Measurements from ENCODE around the gene CELF4. TPM values are rescaled to one million over a fixed set of nuclear protein-coding genes. Genes with fewer than 3 reads are reported as not detected.

CELF4 gene
- total and polyA plus RNA-seq, 10 of the 15 experiments (the other 5 are each of a cell fraction or from before 2014, with no cell fraction given) = 0.03 to 0.32 TPM; not detected in 8

DNA sequence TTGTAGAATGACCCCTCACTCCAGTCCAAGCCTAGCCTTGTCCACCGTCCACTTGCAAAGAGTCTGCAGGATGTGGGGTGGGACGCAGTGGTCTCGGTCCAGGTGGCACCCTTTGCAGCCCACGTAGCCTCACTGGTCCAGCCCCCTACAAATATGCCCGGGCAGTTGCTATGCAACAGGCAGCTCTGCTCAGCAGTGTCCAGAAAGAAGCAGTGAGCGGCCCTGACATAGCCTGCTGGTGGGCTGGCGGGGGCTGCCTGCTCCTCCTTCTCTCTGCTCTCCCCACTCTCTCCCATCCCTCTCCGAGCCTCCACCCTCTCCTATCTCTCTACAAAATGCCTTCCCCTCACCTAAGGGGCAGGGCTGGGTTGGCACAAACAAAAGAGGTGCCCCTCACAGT lies 233.4 kb downstream of the CELF4 start:
- no TSS peak for BruUV-seq (replicated peaks)
- H3K36me3 ChIP-seq (ENCODE audit: control insufficient read depth in 2 of 2, insufficient read depth in 2 of 2, low read length in 1 of 2) = no peaks in the 10 kb centered on the region
- TF ChIP-seq, protein P1, sequence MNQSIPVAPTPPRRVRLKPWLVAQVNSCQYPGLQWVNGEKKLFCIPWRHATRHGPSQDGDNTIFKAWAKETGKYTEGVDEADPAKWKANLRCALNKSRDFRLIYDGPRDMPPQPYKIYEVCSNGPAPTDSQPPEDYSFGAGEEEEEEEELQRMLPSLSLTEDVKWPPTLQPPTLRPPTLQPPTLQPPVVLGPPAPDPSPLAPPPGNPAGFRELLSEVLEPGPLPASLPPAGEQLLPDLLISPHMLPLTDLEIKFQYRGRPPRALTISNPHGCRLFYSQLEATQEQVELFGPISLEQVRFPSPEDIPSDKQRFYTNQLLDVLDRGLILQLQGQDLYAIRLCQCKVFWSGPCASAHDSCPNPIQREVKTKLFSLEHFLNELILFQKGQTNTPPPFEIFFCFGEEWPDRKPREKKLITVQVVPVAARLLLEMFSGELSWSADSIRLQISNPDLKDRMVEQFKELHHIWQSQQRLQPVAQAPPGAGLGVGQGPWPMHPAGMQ (IDR thresholded peaks at IDR 0.05; ENCODE audit: borderline replicate concordance) = no peak
- TF ChIP-seq, protein P2, sequence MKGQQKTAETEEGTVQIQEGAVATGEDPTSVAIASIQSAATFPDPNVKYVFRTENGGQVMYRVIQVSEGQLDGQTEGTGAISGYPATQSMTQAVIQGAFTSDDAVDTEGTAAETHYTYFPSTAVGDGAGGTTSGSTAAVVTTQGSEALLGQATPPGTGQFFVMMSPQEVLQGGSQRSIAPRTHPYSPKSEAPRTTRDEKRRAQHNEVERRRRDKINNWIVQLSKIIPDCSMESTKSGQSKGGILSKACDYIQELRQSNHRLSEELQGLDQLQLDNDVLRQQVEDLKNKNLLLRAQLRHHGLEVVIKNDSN (IDR thresholded peaks at IDR 0.05; ENCODE audit: borderline replicate concordance, extremely low read length, insufficient read depth, low read depth, low read length) = no peak
- TF ChIP-seq SREBF2 (IDR thresholded peaks at IDR 0.05; ENCODE audit: low read length) = no peak
- TF ChIP-seq ZBED1 (IDR thresholded peaks at IDR 0.05; ENCODE audit: borderline replicate concordance) = no peak
- no peak for TF ChIP-seq SP1 (IDR thresholded peaks at IDR 0.05; ENCODE audit: low read depth, low read length)
- TF ChIP-seq NRF1 (conservative IDR thresholded peaks at IDR 0.05; ENCODE audit: low read depth, low read length) = no peak
- TF ChIP-seq, protein P3, sequence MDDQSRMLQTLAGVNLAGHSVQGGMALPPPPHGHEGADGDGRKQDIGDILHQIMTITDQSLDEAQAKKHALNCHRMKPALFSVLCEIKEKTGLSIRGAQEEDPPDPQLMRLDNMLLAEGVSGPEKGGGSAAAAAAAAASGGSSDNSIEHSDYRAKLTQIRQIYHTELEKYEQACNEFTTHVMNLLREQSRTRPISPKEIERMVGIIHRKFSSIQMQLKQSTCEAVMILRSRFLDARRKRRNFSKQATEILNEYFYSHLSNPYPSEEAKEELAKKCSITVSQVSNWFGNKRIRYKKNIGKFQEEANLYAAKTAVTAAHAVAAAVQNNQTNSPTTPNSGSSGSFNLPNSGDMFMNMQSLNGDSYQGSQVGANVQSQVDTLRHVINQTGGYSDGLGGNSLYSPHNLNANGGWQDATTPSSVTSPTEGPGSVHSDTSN (IDR thresholded peaks at IDR 0.05; ENCODE audit: insufficient replicate concordance, low read depth, low read length) = no peak
- no peak for TF ChIP-seq CBFB (IDR thresholded peaks at IDR 0.05; ENCODE audit: low read depth)
- TF ChIP-seq SUPT20H (IDR thresholded peaks at IDR 0.05; ENCODE audit: borderline replicate concordance, control insufficient read depth, low read depth, low read length) = no peak
- no peak for TF ChIP-seq SUZ12 (IDR thresholded peaks at IDR 0.05; ENCODE audit: unreplicated experiment)
- TF ChIP-seq NFIC (IDR thresholded peaks at IDR 0.05; ENCODE audit: low read depth, low read length) = no peak
- no peak for TF ChIP-seq RBBP5 (conservative IDR thresholded peaks at IDR 0.05)
- no peak for TF ChIP-seq HDAC2 (IDR thresholded peaks at IDR 0.05)
- no peak for TF ChIP-seq PAX5 (IDR thresholded peaks at IDR 0.05; ENCODE audit: borderline replicate concordance, low read depth, low read length)
- TF ChIP-seq RAD21 (IDR thresholded peaks at IDR 0.05; ENCODE audit: insufficient read depth, low read depth, low read length) = no peak
- no peak for TF ChIP-seq SMAD1 (IDR thresholded peaks at IDR 0.05; ENCODE audit: low read depth, partially characterized antibody)
- TF ChIP-seq MTA2 (IDR thresholded peaks at IDR 0.05; ENCODE audit: low read depth) = no peak
- no peak for TF ChIP-seq NBN (IDR thresholded peaks at IDR 0.05)
- no peak for TF ChIP-seq ATF7 (IDR thresholded peaks at IDR 0.05; ENCODE audit: low read depth)
- TF ChIP-seq TCF3 (IDR thresholded peaks at IDR 0.05; ENCODE audit: borderline replicate concordance, insufficient read depth, low read depth, low read length) = no peak
- SMC1A ChIA-PET (ENCODE audit: uncharacterized antibody, unreplicated experiment) = no interaction called here
- RAD21 ChIA-PET (ENCODE audit: unreplicated experiment) = no interaction called here
- no peaks in the 10 kb centered on the region for H4K20me1 ChIP-seq (ENCODE audit: control insufficient read depth, insufficient read depth)
- H3K79me2 ChIP-seq (ENCODE audit: control insufficient read depth, insufficient read depth, low read length) = no peaks in the 10 kb centered on the region
- intact Hi-C loops (cut with micrococcal nuclease; ENCODE audit: unreplicated experiment) (no loop called here), in situ Hi-C loops (cut with MboI) (no loop called here)
- no peaks in the 10 kb centered on the region; a peak in 3 of 4 replicates for H3K27me3 ChIP-seq (replicated peaks in 1 of 2; ENCODE audit: control insufficient read depth in 2 of 2, insufficient read depth in 2 of 2, low read length in 1 of 2)
- H3K4me1 ChIP-seq (ENCODE audit: control insufficient read depth, insufficient read depth, low read length) = no peaks in the 10 kb centered on the region
- FAIRE-seq (no peak), ATAC-seq (no peak), DNase-seq (ENCODE audit: low read depth, low spot score) (no peak)
- WGBS (ENCODE audit: insufficient coverage, insufficient replicate concordance, low lambda C conversion rate, missing lambda C conversion rate) = 28% methylated on average over 8 of the region's 8 CpGs
- CTCF ChIA-PET = interaction anchor here (1.0 kb wide), 1 partner anchor 11 kb away, joined by 3 read pairs; no protein-coding TSS in a partner anchor
- H3K27ac ChIP-seq (ENCODE audit: control insufficient read depth, insufficient read depth) = no peak overlapping the region
- no peaks in the 10 kb centered on the region for H3K9me3 ChIP-seq (replicated peaks; ENCODE audit: control insufficient read depth, insufficient read depth, low read length)
- H2AFZ ChIP-seq (ENCODE audit: control insufficient read depth, low read depth, low read length) = no peak overlapping the region
- no peak overlapping the region for H3K4me3 ChIP-seq
- POLR2A ChIA-PET = no interaction called here
- no peak overlapping the region for H3K4me2 ChIP-seq (ENCODE audit: control insufficient read depth, insufficient read depth)
- no peak overlapping the region for H3K9ac ChIP-seq (ENCODE audit: control insufficient read depth, insufficient read depth, low read length)

Measured in GM12878 (cell line).